SKM-1 (cell line): ENCODE measurements around the gene NUBPL.
"Not testable (repeated sequence)": the region's sequence is repeated elsewhere in the genome, so short reads cannot be mapped to it uniquely, and the experiment has no call there.

Experiments
- DNase-seq: peaks from one replicate; lab custom pipeline; 2025; ENCODE audit not compliant: unreplicated experiment; lab: John Stamatoyannopoulos, UW

The NUBPL gene

GRCh38 chr14:31672709-31673108 lies 111.5 kb downstream of the NUBPL start:
- no peak for DNase-seq

- DNase-seq: no peak
These were observed 115.8 kb downstream of the NUBPL start for GRCh38 chr14:31677052-31677451.

GRCh38 chr14:31677630-31678029 lies 116.4 kb downstream of the NUBPL start:
- DNase-seq: no peak

GRCh38 chr14:31678421-31679249 lies 117.4 kb downstream of the NUBPL start:
- no peak for DNase-seq

- DNase-seq: no peak
These were observed 121.6 kb downstream of the NUBPL start for GRCh38 chr14:31682768-31683167.

GRCh38 chr14:31687726-31688125 lies 126.5 kb downstream of the NUBPL start:
- DNase-seq: no peak

GRCh38 chr14:31690056-31690455 lies 128.9 kb downstream of the NUBPL start:
- no peak for DNase-seq

GRCh38 chr14:31692376-31692781 lies 131.2 kb downstream of the NUBPL start:
- DNase-seq: no peak

- DNase-seq: no peak
These were observed 135.2 kb downstream of the NUBPL start for GRCh38 chr14:31696378-31696777.

GRCh38 chr14:31699809-31700208 lies 138.6 kb downstream of the NUBPL start:
- DNase-seq: no peak

- DNase-seq: no peak
These were observed 139.3 kb downstream of the NUBPL start for GRCh38 chr14:31700282-31701074.

- no peak for DNase-seq
These were observed 140.9 kb downstream of the NUBPL start for GRCh38 chr14:31702130-31702529.

GRCh38 chr14:31703056-31703455 lies 141.9 kb downstream of the NUBPL start:
- DNase-seq: no peak

- DNase-seq: no peak
These were observed 144.5 kb downstream of the NUBPL start for GRCh38 chr14:31705731-31706130.

- not testable (repeated sequence) for DNase-seq
These were observed 147.5 kb downstream of the NUBPL start for GRCh38 chr14:31708661-31709060.

GRCh38 chr14:31712244-31713127 lies 151.3 kb downstream of the NUBPL start:
- no peak for DNase-seq

GRCh38 chr14:31716208-31716607 lies 155.0 kb downstream of the NUBPL start:
- DNase-seq: no peak

- no peak for DNase-seq
These were observed 156.3 kb downstream of the NUBPL start for GRCh38 chr14:31717294-31718085.

- DNase-seq: no peak
These were observed 157.4 kb downstream of the NUBPL start for GRCh38 chr14:31718585-31718984.

GRCh38 chr14:31718985-31719384 lies 157.8 kb downstream of the NUBPL start:
- DNase-seq: no peak
